ENCODE data around the gene NIT1.

NIT1 gene

DNA sequence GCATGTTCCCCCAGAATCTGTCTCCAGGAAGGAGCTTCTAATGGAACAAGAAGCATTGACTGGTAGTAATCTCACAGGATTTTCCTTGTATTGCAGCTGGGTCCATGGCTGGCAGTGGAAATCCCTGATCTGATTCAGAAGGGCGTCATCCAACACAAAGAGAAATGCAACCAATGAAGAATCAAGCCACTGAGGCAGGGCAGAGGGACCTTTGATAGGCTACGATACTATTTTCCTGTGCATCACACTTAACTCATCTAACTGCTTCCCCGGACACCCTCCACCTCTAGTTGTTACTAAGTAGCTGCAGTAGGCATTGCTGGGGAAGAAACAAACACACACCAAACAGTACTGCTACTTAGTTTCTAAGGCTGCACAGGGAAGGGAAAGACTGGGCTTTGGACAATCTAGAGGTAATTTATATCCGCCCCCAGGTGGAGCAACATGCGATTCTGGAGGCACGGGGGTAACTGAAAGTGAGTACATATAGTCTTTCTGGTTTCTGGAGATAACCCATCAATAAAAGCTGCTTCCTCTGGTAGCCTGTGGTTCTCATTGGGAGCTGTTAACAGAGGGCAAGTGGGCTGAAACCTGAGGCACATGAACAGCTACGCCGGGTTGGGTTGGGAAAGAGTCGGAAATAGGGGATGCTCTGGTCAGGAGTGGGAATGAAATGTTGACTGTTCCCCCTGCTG, 40.6 kb downstream of the NIT1 start:
- no peak for DNase-seq

DNA sequence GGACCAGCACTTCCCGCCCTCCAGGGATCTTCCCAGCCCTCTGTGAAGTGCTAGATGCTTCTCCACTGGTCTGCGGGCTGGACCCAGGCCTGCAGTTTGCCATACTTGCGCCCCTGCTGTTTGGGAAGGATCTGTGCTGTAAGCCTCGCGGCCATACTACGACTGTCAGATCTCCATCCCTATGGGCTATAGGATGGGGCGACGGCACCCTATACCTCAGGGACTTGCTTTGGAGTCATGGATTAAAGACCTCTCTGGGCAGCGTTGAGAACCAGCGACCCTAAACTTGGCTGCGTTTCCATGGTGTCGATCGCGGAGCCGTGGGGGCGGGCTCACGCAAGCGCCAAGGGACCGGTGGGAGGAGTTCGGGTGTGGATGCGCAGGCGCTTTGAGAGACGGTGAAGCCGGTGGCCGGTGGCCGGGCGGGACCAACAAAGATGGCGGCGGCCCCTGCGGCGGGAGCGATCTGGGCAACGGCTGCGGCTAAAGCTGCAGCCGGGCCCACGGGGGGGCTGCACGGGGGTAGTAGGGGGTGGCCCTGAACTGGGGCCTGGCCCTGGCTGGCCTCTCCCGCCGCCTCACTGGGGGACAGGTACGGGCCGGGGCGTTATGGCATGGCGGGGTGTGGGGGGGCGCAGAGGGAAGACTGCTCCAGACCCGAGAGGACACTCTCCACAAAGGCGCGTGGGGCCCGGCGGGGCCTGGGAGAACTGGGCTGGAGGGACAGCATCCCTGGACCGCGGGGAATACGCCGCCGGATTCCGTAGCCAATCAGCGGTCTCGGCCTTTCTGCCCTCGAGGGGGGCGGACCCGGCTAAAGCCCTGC, 41.4 kb downstream of the NIT1 start, which contains the start of gene USP21:
USP21 (plus strand) TSS at position 414 of the 826 bp plus-strand sequence. CDS start 1,141 bp downstream, outside the sequence.
- peak; percentile 91 for DNase-seq

DNA sequence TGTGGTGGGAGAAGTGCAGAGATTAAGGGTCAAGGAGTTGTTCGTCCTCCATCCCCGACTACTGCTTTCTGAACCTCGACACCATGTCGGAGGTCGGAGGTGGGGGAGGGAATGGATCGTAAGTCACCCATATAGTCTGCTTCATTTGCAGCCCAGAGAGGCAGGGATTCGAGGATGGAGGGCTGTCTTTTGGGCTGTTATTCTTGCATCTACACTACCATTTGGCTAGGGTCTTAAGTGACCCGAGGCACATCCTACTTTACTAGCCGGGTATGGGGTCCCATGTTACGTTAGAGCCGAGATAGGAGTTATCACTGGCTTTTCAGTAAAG, 42.0 kb downstream of the NIT1 start:
- no peak for DNase-seq

DNA sequence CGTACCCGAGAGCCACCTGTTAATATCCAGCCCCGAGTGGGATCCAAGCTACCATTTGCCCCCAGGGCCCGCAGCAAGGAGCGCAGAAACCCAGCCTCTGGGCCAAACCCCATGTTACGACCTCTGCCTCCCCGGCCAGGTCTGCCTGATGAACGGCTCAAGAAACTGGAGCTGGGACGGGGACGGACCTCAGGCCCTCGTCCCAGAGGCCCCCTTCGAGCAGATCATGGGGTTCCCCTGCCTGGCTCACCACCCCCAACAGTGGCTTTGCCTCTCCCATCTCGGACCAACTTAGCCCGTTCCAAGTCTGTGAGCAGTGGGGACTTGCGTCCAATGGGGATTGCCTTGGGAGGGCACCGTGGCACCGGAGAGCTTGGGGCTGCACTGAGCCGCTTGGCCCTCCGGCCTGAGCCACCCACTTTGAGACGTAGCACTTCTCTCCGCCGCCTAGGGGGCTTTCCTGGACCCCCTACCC, 42.8 kb downstream of the NIT1 start:
- no peak for DNase-seq

DNA sequence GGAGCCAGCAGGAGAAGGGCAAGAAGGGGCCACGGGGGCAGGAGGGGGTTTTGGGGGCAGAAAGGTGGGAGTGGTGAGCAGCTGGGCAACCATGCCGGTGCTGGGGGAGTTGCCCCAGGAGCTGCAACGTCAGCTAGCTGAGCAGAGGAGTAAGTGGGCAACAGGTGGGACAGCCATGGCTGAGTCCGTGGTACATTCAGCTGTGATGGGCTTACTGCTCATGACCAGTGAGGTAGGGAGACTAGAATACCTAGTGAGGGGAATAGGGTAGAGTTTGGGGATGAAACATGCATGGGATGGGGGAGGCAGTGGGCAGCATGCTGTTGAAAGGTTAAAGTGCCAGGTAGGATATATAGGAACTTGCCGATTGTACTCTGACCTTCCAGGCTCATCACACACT, 43.7 kb downstream of the NIT1 start:
- no peak for DNase-seq

DNA sequence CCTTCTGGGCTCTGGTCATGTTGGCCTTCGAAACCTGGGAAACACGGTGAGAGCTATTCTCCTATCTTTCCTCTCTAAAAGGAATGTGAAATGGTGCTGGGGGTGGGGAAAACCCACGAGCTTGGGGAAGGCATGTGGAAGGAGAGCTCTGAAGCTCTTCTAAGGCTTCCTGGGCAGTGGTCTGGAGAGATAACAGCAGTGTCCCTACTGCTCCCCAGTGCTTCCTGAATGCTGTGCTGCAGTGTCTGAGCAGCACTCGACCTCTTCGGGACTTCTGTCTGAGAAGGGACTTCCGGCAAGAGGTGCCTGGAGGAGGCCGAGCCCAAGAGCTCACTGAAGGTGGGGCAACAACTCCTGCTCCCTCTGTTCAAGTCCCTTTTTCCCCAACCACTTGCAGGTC, 44.1 kb downstream of the NIT1 start:
- no peak for DNase-seq

DNA sequence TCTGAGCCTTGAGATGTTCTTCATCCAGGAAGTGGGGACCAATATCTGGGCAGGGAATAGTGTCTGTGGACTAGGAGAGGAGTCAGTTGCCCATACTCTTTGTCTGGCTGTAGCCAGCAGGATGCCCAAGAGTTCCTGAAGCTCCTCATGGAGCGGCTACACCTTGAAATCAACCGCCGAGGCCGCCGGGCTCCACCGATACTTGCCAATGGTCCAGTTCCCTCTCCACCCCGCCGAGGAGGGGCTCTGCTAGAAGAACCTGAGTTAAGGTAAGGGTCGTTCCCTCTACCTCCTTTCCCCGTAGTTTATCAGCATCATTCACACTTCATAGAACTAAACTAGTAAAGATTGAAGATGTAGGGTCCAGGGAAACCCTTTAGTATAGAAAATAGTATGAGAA, 44.9 kb downstream of the NIT1 start:
- DNase-seq, result no peak

DNA sequence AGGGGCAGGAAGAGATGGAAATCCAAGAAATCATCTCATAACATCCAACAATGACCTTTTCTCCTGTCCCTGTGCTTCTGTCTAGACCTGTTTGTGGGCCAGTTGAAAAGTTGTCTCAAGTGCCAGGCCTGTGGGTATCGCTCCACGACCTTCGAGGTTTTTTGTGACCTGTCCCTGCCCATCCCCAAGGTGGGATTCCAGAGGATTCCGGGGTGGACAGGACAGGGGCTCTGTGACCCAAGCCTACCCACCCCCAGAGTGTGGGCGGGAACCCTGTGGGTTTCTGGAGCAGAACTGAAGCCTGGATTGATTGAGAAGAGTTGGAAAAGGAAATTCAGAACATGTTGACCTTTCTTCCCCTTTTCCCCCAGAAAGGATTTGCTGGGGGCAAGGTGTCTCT, 45.9 kb downstream of the NIT1 start:
- no peak for DNase-seq

DNA sequence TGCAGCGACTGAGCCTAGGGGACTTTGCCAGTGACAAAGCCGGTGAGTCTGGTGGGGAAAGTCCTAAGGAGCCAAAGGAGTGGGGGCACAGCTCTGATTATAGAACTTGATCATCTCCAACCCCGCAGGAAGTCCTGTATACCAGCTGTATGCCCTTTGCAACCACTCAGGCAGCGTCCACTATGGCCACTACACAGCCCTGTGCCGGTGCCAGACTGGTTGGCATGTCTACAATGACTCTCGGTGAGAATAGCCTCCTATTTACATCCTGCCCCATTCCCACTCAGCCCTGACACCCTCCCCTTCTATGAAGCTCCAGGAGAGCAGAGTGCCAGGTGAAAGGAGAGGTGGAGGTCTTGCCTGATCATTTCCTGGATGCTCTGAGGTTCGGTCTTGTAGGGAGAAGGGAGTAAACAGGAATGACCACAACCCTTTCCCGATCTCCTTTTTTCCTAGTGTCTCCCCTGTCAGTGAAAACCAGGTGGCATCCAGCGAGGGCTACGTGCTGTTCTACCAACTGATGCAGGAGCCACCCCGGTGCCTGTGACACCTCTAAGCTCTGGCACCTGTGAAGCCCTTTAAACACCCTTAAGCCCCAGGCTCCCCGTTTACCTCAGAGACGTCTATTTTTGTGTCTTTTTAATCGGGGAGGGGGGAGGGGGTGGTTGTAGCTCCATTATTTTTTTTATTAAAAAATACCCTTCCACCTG, 47.2 kb downstream of the NIT1 start:
- DNase-seq, result no peak

DNA sequence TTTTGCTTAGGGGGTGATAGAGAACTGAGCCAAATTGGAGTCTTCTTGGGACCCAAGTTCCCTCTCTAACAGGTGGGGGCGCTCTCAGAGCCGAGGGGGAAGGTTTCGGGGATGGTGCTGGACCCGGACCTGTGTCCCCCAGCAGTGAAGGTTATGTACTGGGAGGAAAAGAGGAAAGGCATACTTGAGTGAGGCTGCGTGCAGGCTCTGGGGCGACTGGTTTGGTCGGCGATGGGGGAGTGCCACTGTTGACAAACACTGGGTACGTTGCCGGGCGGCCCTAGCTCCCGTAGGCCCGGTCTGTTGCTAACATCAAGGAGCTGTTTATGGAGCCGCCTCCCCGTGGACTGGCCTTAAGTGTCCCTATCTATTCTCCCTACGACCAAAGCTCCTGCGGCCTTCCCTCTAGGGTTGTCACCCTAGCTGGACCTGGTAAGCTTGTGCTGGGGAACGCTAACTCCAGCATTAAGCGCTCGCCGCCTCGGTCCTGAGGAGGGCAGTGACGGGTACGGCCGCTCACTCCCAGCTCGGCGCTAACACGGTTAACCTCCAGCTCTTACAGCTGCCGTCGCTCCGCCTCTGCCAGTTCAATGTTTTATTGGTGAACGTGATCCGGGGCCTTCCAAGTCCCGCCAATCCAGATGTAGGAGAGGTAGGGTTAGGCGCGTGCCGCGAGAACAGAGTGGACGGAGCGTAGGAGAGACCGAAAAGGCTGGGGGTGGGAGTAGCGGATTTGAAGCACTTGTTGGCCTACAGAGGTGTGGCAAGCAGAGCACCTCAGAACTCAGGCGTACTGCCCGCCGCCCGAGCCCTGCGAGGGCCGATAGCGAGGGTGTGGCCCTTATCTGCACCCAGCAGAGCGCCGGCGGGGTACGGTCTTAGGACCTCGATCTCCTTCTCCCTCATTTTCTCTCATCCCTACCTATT, 48.1 kb downstream of the NIT1 start, which contains the start of gene PPOX:
PPOX (plus strand) TSS at position 685 of the 927 bp plus-strand sequence. CDS start 422 bp downstream, outside the sequence.
- DNase-seq, result peak; percentile 94

DNA sequence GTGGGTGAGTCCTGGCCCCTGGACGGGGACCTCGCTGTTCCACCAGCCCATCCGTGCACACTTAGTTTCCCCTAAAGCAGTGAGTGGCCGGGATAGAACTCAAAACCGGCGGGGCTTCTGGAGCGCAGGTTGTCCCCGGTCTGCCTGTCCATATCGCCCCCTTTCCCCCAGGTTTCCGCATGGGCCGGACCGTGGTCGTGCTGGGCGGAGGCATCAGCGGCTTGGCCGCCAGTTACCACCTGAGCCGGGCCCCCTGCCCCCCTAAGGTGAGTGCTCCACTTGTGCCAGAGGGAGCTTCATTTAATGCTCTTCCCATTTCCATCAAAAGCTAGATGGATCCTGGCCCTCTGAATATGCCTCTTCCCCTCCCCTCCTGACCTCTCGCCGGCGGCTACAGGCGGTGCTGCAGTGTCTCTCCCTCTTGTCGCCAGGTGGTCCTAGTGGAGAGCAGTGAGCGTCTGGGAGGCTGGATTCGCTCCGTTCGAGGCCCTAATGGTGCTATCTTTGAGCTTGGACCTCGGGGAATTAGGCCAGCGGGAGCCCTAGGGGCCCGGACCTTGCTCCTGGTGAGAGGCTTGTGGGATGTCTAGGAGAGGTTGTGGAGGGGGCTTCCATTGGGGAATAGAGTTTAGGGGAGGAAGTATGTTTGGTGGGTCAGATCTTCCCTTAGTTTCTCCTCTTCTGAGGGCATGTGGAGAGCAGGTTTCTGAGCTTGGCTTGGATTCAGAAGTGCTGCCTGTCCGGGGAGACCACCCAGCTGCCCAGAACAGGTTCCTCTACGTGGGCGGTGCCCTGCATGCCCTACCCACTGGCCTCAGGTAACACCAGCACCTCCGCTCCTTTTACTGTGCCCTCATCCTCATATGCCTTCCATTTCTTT, 49.0 kb downstream of the NIT1 start:
- DNase-seq, result no peak

DNA sequence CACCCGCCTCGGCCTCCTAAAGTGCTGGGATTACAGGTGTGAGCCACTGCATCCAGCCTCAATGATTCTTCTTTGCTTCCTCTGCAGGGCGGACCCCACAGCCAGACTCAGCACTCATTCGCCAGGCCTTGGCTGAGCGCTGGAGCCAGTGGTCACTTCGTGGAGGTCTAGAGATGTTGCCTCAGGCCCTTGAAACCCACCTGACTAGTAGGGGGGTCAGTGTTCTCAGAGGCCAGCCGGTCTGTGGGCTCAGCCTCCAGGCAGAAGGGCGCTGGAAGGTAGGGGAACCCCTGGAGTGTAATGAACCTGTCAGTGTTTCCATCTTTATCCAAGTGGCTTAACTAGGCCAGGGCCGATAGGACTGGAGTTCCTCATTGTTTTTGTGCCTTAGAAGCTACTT, 51.0 kb downstream of the NIT1 start:
- no peak for DNase-seq

All from stimulated activated CD4-positive, alpha-beta T cell treated with anti-CD3 and anti-CD28 coated beads, Interleukin-1b, Interleukin-23, amount 100 ng/mL, for 48 hours (primary cell).